HG03064 (cell line): ENCODE measurements around the gene DTX2.
"Not testable (repeated sequence)": the region's sequence is repeated elsewhere in the genome, so short reads cannot be mapped to it uniquely, and the experiment has no call there.

Experiments used
- ATAC-seq: cut with Tn5 transposase; IDR thresholded peaks from one replicate; pipeline ENCODE4 v1.9.1; 2021; ENCODE audit warnings: low read depth; ENCODE audit not compliant: unreplicated experiment

DTX2 gene

DNA sequence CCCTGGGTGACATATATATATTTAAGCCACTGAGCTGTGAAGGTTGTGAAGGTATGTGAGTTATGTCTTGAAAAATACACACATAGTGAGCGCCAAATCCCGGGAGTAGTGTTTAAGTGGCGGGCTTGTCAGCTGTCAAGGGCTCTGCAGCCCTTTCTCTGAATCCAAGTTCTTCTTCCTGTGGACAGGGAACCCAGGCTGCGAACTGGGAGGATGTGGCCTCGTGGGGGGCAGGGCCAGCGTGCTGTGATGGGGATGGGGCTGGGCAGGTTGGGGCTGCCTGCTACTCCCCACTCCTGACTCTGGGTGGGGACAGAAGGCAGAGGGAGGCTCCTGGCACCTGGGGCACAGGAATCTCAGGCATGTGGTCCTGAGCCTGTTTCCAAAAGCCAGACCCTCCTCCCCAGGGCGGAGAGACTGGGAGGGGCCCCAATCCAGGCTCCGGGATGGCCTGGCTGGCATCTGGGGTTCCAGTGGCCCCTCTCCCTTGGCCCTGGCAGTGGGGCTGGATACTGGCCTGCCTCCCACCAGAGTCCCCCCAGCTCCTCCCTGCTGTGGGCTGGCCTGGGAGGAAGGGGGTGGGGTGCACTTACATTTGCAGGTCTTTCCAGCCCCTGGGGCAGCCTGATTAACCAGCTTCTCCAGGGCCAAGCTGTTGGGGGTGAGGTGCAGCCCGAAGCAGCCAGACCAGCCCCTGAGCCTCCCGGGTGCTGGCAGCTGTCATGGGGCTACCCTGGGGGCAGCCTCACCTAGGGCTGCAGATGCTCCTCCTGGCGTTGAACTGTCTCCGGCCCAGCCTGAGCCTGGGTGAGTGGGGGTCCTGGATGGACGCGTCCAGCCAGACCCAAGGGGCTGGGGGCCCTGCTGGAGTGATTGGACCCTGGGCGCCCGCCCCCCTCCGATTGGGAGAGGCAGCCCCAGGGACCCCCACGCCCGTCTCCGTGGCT lies 48.7 kb downstream of the DTX2 start, which contains the start of gene UPK3B:
TSS of gene UPK3B (plus strand) at position 622 of the 947 bp plus-strand sequence. CDS start at position 723, 101 bp downstream.
- no peak for ATAC-seq

DNA sequence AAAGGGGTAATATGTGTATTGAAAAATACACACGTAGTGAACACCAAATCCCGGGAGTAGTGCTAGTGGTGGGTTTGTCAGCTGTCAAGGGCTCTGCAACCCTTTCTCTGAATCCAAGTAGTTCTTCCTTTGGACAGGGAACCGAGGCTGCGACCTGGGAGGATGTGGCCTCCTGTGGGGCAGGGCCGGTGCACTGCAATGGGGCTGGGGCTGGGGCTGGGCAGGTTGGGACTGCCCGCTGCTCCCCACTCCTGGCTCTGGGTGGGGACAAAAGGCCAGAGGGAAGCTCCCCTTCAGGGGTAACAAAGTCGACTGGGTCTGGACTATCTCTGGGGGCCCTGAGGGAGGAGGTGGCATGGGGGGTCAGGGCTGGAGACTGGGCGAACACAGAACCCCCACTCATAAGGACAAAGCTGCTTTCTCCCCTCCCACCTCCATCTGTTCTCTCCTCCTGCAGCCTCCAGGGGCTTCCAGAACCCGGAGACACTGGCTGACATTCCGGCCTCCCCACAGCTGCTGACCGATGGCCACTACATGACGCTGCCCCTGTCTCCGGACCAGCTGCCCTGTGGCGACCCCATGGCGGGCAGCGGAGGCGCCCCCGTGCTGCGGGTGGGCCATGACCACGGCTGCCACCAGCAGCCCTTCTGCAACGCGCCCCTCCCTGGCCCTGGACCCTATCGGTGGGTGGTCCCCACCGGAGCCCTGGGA lies 49.8 kb downstream of the DTX2 start:
- not testable (repeated sequence) for ATAC-seq

DNA sequence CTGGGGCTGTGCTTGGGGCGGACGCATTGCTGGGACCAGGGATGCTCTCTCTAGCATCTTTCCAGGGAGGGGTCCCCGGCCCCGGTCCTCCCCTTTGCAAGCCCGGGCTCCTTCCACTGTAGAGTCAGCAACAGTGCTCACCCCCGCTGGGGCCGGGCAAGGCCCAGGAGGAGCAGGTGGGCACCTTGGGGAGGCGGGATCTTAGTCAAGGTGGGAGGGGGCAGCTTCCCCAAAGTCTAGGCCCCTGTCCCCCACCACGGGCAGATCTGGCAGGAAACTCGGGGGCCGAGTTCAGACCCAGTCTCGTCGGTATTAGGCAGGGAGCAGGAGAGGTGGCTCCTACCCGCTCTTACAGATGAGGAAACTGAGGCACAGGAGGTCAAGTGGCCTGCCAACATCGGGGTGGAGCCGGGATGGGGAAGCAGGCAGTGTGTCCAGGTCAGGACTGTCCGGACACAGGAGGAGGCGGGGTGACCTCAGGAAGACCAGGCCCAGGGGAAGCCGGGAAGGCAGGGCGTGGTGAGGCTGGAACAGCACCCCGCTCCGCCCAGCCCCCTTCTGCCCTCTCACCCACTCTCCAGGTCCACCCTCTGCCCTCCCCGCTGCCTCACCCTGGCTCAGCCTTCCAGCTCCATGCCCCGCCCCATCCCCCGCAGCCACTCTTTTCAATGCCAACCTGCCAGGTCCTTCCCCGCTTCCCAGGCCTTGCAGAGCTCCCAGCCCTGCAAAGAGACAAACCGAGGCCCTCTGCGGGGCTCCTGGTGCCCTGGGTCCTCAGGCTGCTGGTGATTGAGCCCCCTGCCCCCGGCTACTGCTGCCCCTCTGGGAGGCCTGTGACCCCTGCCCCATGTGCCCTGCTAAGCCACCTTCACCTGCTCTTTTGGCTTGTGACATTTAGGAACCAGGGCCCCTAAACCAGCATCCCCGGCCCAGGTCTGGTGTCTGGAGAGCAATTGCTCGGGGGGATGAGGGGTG lies 50.7 kb downstream of the DTX2 start:
- not testable (repeated sequence) for ATAC-seq

- no peak for ATAC-seq
These were observed 51.7 kb downstream of the DTX2 start for GRCh38 chr7:76512941-76513816.

- ATAC-seq, result no peak
These were observed 52.6 kb downstream of the DTX2 start for GRCh38 chr7:76513817-76514799.

GRCh38 chr7:76514926-76515771 lies 53.6 kb downstream of the DTX2 start:
- ATAC-seq, result no peak

DNA sequence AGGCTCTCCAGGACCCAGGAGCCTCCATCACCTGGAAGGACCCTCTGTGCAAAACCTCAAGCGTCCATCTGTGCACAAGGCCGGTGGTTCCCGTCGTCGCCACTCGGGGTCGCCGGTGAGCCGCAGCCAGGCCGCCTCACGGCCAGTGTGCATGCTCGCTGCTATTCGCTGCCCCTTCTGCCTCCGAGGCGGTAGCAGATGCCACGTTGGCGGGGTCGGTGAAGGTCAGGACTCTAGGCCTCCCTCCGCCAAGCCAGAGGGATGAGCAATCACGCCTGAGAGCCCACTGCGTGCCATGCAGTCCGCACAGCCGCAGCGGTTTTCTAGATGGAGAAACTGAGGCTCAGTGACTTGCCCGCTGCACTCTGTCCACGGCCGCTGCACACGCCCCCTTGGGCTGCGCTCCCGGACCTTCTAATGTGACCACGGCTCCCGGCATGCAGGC lies 54.5 kb downstream of the DTX2 start:
- no peak for ATAC-seq

GRCh38 chr7:76516932-76517331 lies 55.4 kb downstream of the DTX2 start:
- ATAC-seq, result not testable (repeated sequence)

GRCh38 chr7:76526183-76526582 lies 64.7 kb downstream of the DTX2 start:
- not testable (repeated sequence) for ATAC-seq

DNA sequence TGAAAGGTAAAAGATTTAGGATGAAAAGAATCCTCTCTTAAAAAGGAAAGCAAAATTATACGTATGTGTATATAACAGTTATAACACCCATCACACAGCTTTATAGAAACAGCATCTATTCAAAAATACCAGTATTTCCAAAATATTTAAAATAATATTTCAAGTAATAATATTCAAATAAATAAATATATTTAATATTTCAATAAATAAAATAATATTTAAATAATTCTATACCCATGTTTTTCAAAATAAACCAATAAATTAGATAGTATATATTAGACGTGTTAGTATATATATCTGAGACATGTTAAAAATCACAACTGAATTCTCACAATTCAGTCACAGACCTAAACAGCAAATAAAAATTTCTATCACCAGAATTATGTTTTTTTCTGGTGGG lies 70.1 kb downstream of the DTX2 start:
- not testable (repeated sequence) for ATAC-seq

DNA sequence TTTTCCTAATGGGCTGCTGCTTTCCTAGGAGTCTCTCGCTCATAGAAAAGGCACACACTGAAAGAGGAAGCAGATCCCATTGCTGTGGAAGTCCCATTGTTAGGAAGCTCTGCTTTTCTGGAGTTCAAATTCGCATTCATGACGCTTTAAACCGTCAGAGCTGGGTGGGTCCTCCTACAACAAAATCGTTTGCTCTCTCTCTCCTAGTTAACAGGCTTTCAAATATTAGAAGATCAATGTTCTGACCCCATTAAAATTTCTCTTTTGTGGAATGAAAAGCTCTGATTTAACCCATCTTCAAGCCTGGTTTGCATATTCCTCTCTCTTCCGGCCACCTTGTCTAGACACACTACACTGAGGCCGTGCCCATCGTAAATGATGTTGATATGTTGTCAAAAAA lies 81.7 kb downstream of the DTX2 start, which contains the start of gene SPDYE16:
TSS of gene SPDYE16 (minus strand) at position 101 of the 400 bp plus-strand sequence. CDS start 1,838 bp downstream, outside the sequence.
- not testable (repeated sequence) for ATAC-seq

GRCh38 chr7:76549025-76549854 lies 87.7 kb downstream of the DTX2 start:
- ATAC-seq, result peak; percentile 99

DNA sequence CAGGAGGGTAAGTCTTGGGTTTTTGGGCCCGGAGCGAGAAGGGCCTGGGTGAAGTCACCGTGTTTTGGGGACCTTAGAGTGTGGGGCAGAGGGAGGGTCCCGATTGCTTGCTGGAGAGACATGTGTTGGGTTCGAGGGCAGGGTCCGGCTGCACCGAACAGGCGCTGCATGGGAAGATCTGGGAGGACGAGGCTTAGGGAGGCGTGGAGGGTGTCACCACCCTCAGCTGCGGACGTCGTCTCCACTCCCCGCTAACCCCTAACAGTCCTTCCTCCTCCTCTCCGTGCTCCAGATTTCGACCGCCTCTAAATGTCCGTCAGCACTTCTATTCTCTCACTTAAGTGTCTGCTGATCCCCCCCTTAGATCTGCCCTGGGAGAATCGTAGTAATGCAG lies 88.3 kb downstream of the DTX2 start:
- not testable (repeated sequence) for ATAC-seq

DNA sequence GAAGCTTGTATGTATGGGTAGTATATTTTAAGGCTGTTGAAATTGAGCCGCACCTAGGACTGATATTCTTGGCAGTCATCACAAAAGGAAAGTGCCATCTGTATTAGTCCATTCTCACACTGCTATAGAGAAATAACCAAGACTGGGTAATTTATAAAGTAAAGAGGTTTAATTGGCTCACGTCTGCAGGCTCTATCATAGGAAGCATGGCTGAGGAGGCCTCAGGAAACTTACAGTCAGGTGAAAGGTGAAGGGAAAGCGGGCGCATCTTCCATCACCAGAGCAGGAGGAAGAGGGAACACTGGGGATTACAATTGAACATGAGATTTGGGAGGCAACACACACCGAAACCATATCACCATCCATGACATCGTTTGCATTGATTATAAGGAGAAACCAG lies 90.5 kb downstream of the DTX2 start:
- not testable (repeated sequence) for ATAC-seq
